ENCODE measurements around the gene DYNLT2B. TPM values are rescaled to one million over a fixed set of nuclear protein-coding genes. Genes with fewer than 3 reads are reported as not detected.
"Not testable (repeated sequence)": the region's sequence is repeated elsewhere in the genome, so short reads cannot be mapped to it uniquely, and the experiment has no call there.

Gene DYNLT2B
- total RNA-seq, 3 donors from 2014 or later, result 8.5 to 14.9 (median 14.1) TPM

DNA sequence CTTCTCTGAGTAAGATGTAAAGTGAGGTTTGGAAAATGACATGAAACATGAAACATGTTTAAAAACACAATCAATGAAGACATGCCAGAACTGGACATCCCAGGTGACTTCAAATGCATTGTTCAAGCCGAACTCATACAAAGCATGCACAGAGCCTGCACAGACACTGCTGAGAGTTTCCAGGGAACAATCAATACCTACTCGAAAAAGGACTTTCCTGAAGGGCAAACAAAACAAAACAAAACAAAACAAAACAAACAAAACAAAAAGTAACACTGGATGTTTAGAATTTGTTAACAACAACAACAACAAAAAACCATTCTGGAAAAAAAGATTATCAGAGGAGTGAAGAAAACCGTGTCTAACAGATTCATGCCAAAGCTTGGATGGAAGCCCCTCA, 30.7 kb upstream of the DYNLT2B start:
- intact Hi-C loops (cut with DNase I; ENCODE audit: low total_unique reads), result no loop called here
- DNase-seq (ENCODE audit: low spot score in 2 of 2), result no peak
- no peak overlapping the region for H3K4me3 ChIP-seq
- H3K27me3 ChIP-seq, result no peaks in the 10 kb centered on the region
- H3K4me1 ChIP-seq, result no peaks in the 10 kb centered on the region
- H3K36me3 ChIP-seq, result no peaks in the 10 kb centered on the region
- no peaks in the 10 kb centered on the region for H3K9me3 ChIP-seq
- TF ChIP-seq POLR2AphosphoS5 (IDR thresholded peaks at IDR 0.05) (no peak), POLR2A (IDR thresholded peaks at IDR 0.05) (no peak)
- TF ChIP-seq, protein P1, sequence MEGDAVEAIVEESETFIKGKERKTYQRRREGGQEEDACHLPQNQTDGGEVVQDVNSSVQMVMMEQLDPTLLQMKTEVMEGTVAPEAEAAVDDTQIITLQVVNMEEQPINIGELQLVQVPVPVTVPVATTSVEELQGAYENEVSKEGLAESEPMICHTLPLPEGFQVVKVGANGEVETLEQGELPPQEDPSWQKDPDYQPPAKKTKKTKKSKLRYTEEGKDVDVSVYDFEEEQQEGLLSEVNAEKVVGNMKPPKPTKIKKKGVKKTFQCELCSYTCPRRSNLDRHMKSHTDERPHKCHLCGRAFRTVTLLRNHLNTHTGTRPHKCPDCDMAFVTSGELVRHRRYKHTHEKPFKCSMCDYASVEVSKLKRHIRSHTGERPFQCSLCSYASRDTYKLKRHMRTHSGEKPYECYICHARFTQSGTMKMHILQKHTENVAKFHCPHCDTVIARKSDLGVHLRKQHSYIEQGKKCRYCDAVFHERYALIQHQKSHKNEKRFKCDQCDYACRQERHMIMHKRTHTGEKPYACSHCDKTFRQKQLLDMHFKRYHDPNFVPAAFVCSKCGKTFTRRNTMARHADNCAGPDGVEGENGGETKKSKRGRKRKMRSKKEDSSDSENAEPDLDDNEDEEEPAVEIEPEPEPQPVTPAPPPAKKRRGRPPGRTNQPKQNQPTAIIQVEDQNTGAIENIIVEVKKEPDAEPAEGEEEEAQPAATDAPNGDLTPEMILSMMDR (IDR thresholded peaks at IDR 0.05), result no peak
- no peak overlapping the region for H3K27ac ChIP-seq

DNA sequence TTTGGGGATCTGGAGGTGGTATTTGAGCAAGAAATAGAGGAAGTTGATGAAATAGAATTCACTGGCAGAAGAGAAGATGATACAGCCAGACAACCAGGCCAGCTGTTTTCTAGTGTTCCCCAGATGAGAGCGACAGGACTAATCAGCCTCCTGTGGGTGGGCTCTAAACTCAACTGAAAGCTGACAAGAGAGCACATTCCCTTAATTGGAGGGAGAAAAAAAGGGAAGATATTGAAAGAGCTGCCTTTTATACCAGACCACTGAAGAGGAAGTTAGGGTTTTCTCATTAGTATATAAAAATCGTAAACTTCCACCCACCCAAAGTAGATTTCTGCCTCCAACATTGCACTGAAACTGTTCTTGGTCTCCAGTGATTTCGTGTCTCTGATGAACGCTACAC, 26.6 kb upstream of the DYNLT2B start:
- DNase-seq (ENCODE audit: low spot score in 2 of 2), result no peak
- no peak overlapping the region for H3K4me3 ChIP-seq
- H3K4me1 ChIP-seq, result no peaks in the 10 kb centered on the region
- no peak overlapping the region for H3K27ac ChIP-seq
- no peaks in the 10 kb centered on the region for H3K36me3 ChIP-seq
- intact Hi-C loops (cut with DNase I; ENCODE audit: low total_unique reads), result no loop called here
- no peaks in the 10 kb centered on the region for H3K9me3 ChIP-seq
- TF ChIP-seq POLR2AphosphoS5 (IDR thresholded peaks at IDR 0.05), result no peak
- no peak for TF ChIP-seq POLR2A (IDR thresholded peaks at IDR 0.05)
- TF ChIP-seq, protein P1 (IDR thresholded peaks at IDR 0.05), result no peak
- no peaks in the 10 kb centered on the region for H3K27me3 ChIP-seq

DNA sequence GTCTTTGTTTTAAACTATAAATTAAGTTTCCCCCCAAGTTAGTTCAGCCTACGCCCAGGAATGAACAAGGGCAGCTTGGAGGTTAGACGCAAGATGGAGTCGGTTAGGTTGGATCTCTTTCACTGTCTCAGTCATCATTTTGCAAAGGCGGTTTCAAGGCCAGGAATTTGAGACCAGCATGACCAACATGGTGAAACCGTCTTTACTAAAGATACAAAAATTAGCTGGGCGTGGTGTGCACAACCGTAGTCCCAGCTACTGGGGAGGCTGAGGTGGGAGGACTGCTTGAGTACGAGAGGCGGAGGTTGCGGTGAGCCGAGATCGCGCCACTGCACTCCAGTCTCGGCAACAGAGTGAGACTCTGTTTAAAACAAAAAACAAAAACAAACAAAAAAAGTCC, 25.9 kb upstream of the DYNLT2B start:
- H3K4me1 ChIP-seq; H3K36me3 ChIP-seq; H3K9me3 ChIP-seq; H3K27me3 ChIP-seq; intact Hi-C loops (cut with DNase I; ENCODE audit: low total_unique reads); DNase-seq (ENCODE audit: low spot score in 2 of 2); H3K27ac ChIP-seq; H3K4me3 ChIP-seq: not testable (repeated sequence)

GRCh38 chr3:196341137-196341536, 23.1 kb upstream of the DYNLT2B start:
- H3K27me3 ChIP-seq, result no peaks in the 10 kb centered on the region
- TF ChIP-seq, protein P1 (IDR thresholded peaks at IDR 0.05), result no peak
- DNase-seq (ENCODE audit: low spot score in 2 of 2), result no peak
- H3K4me1 ChIP-seq, result no peaks in the 10 kb centered on the region
- H3K4me3 ChIP-seq, result no peak overlapping the region
- H3K9me3 ChIP-seq, result peaks cover 0 to 9% of the 10 kb centered on the region in 2 donors
- intact Hi-C loops (cut with DNase I; ENCODE audit: low total_unique reads), result no loop called here
- H3K36me3 ChIP-seq, result no peaks in the 10 kb centered on the region
- no peak overlapping the region for H3K27ac ChIP-seq

GRCh38 chr3:196340466-196340865, 22.4 kb upstream of the DYNLT2B start:
- Histone ChIP-seq H3K36me3 (no peaks in the 10 kb centered on the region), H3K9me3 (peaks cover 0 to 9% of the 10 kb centered on the region in 2 donors), H3K27me3 (no peaks in the 10 kb centered on the region), H3K27ac (no peak overlapping the region), H3K4me3 (no peak overlapping the region), H3K4me1 (no peaks in the 10 kb centered on the region)
- TF ChIP-seq POLR2AphosphoS5 (IDR thresholded peaks at IDR 0.05) (no peak), POLR2A (IDR thresholded peaks at IDR 0.05) (no peak)
- TF ChIP-seq, protein P1 (IDR thresholded peaks at IDR 0.05), result no peak
- no peak for DNase-seq (ENCODE audit: low spot score in 2 of 2)
- intact Hi-C loops (cut with DNase I; ENCODE audit: low total_unique reads), result no loop called here
